ENCODE results near the gene SYNPO.

The SYNPO gene

GRCh38 chr5:150601491-150602345 is 38.7 kb upstream of the SYNPO start:
- H3K4me3 ChIP-seq (ENCODE audit: low read depth, low read length), result no peak overlapping the region
- in situ Hi-C loops (cut with HindIII; ENCODE audit: low sequenced_read_pairs), result no loop called here
- DNase-seq (ENCODE audit: low read depth), result no peak
- TF ChIP-seq, protein P1, sequence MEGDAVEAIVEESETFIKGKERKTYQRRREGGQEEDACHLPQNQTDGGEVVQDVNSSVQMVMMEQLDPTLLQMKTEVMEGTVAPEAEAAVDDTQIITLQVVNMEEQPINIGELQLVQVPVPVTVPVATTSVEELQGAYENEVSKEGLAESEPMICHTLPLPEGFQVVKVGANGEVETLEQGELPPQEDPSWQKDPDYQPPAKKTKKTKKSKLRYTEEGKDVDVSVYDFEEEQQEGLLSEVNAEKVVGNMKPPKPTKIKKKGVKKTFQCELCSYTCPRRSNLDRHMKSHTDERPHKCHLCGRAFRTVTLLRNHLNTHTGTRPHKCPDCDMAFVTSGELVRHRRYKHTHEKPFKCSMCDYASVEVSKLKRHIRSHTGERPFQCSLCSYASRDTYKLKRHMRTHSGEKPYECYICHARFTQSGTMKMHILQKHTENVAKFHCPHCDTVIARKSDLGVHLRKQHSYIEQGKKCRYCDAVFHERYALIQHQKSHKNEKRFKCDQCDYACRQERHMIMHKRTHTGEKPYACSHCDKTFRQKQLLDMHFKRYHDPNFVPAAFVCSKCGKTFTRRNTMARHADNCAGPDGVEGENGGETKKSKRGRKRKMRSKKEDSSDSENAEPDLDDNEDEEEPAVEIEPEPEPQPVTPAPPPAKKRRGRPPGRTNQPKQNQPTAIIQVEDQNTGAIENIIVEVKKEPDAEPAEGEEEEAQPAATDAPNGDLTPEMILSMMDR (IDR thresholded peaks at IDR 0.05; ENCODE audit: low read depth, low read length, missing control alignments), result no peak

DNA sequence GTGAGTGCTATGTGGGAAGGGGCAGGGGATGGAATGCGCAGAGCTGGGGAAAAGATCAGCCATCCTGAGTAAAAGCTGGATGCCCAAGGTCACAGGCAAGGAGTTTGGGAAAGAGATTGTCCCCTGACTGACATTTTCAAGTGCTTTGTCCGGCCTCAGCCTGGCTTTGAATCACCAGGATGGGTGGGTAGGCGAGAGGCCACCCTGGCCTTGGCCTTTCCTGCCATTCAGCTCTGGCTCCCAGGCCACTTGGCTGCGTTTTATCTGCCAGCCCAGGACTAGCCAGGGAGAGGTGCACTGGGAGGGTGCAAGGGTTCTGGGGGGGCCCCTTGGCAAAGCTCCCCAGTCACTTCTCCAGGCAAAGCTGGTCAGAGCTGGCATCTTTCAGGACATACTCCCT is 37.4 kb upstream of the SYNPO start:
- in situ Hi-C loops (cut with HindIII; ENCODE audit: low sequenced_read_pairs), result no loop called here
- DNase-seq (ENCODE audit: low read depth), result no peak

DNA sequence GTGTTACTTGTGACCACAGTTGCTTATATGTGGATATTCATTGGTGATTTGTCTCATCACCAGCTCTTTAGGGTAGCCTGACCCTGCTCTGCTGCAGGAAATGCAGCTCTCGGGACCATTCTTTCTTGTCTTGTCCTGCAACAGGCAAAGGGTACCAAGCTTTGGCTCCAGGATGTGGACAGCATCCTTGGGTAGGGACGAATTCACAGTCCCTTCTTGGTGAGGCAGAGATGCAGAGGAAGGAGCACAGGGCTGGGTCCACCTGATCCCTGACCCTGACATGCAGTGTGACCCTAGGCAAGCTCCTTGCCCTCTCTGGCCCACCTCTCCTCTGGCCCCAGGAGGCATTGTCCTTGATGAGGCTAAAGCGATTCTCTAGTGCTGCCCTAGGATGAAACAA is 37.0 kb upstream of the SYNPO start:
- in situ Hi-C loops (cut with HindIII; ENCODE audit: low sequenced_read_pairs), result no loop called here
- H3K4me3 ChIP-seq (ENCODE audit: low read depth, low read length), result no peak overlapping the region
- TF ChIP-seq, protein P1 (IDR thresholded peaks at IDR 0.05; ENCODE audit: low read depth, low read length, missing control alignments), result no peak
- DNase-seq (ENCODE audit: low read depth), result no peak

More for the DNA sequence above, 37.4 kb upstream of the SYNPO start:
- H3K4me3 ChIP-seq (ENCODE audit: low read depth, low read length), result no peak overlapping the region
- TF ChIP-seq, protein P1 (IDR thresholded peaks at IDR 0.05; ENCODE audit: low read depth, low read length, missing control alignments), result no peak

- H3K4me3 ChIP-seq (ENCODE audit: low read depth, low read length), result no peak overlapping the region
- in situ Hi-C loops (cut with HindIII; ENCODE audit: low sequenced_read_pairs), result no loop called here
- TF ChIP-seq, protein P1 (IDR thresholded peaks at IDR 0.05; ENCODE audit: low read depth, low read length, missing control alignments), result no peak
Observed at GRCh38 chr5:150604010-150604409, 36.5 kb upstream of the SYNPO start.

GRCh38 chr5:150604894-150605440 is 35.5 kb upstream of the SYNPO start:
- no peak overlapping the region for H3K4me3 ChIP-seq (ENCODE audit: low read depth, low read length)
- TF ChIP-seq, protein P1 (IDR thresholded peaks at IDR 0.05; ENCODE audit: low read depth, low read length, missing control alignments), result no peak
- no peak for DNase-seq (ENCODE audit: low read depth)
- in situ Hi-C loops (cut with HindIII; ENCODE audit: low sequenced_read_pairs), result no loop called here

More at GRCh38 chr5:150604010-150604409, 36.5 kb upstream of the SYNPO start:
- no peak for DNase-seq (ENCODE audit: low read depth)

- in situ Hi-C loops (cut with HindIII; ENCODE audit: low sequenced_read_pairs), result no loop called here
- TF ChIP-seq, protein P1 (IDR thresholded peaks at IDR 0.05; ENCODE audit: low read depth, low read length, missing control alignments), result no peak
- no peak overlapping the region for H3K4me3 ChIP-seq (ENCODE audit: low read depth, low read length)
- no peak for DNase-seq (ENCODE audit: low read depth)
Observed at GRCh38 chr5:150605546-150605945, 34.9 kb upstream of the SYNPO start.

Measured in astrocyte of the cerebellum (primary cell).